ENCODE measurements around the gene TULP1.

GRCh38 chr6:35539223-35539622 is 26.5 kb upstream of the TULP1 start:
- TF ChIP-seq EZH2 (IDR thresholded peaks at IDR 0.05; ENCODE audit: borderline replicate concordance, low read depth, low read length, poor library complexity, severe bottlenecking), result no peak
- TF ChIP-seq CTCF (conservative IDR thresholded peaks at IDR 0.05; ENCODE audit: low read depth, low read length), result no peak

Measured in A673 (cell line).